IPS-NIHi7 (cell line): ENCODE results near the gene JPT2.
"Not testable (repeated sequence)": the region's sequence is repeated elsewhere in the genome, so short reads cannot be mapped to it uniquely, and the experiment has no call there.

Experiments
- DNase-seq: peaks from one replicate; pipeline ENCODE4 v3.0.0; 2012; ENCODE audit warnings: mixed read lengths; ENCODE audit errors: extremely low spot score

Gene JPT2

GRCh38 chr16:1732071-1732470 lies 54.0 kb downstream of the JPT2 start:
- no peak for DNase-seq

- not testable (repeated sequence) for DNase-seq
Measured at GRCh38 chr16:1732551-1732987, 54.5 kb downstream of the JPT2 start.

GRCh38 chr16:1734123-1734522 lies 56.0 kb downstream of the JPT2 start:
- DNase-seq: no peak

GRCh38 chr16:1734816-1735215 lies 56.7 kb downstream of the JPT2 start:
- DNase-seq: no peak

- DNase-seq: no peak
Measured at GRCh38 chr16:1740234-1740633, 62.2 kb downstream of the JPT2 start.

- DNase-seq: no peak
Measured at GRCh38 chr16:1740781-1741490, 62.9 kb downstream of the JPT2 start.

- no peak for DNase-seq
Measured at GRCh38 chr16:1741553-1742165, 63.6 kb downstream of the JPT2 start.

- no peak for DNase-seq
Measured at GRCh38 chr16:1743376-1744337, 65.6 kb downstream of the JPT2 start.

GRCh38 chr16:1744338-1744840 lies 66.3 kb downstream of the JPT2 start:
- no peak for DNase-seq

- no peak for DNase-seq
Measured at GRCh38 chr16:1745181-1745899, 67.3 kb downstream of the JPT2 start.

GRCh38 chr16:1745900-1746692 lies 68.0 kb downstream of the JPT2 start:
- no peak for DNase-seq

GRCh38 chr16:1746693-1747195 lies 68.7 kb downstream of the JPT2 start:
- DNase-seq: no peak

- DNase-seq: no peak
Measured at GRCh38 chr16:1747934-1748333, 69.9 kb downstream of the JPT2 start.

- DNase-seq: no peak
Measured at GRCh38 chr16:1749152-1750117, 71.4 kb downstream of the JPT2 start.
